HCT116 (cell line): Measurements from ENCODE around the gene ZRANB1. TPM values are rescaled to one million over a fixed set of nuclear protein-coding genes. Genes with fewer than 3 reads are reported as not detected.

ENCODE experiments used
- ATAC-seq: fragments of 200-7000 bp; cut with Tn5 transposase; 2 replicates; pipeline ENCODE4 v1.9.1; 2020; ENCODE audit warnings: mild to moderate bottlenecking, moderate library complexity
- BruUV-seq: library from RNA; stranded (reverse); fragments of 400-500 nt; replicated peaks from 2 replicates; lab custom pipeline; 2021; lab: Mats Ljungman, UMichigan
- CTCF ChIA-PET: fragments of 300-600 bp; sonication (Branson Sonifier 250); formaldehyde crosslinking; loops from one replicate; lab custom pipeline; 2021; ENCODE audit warnings: antibody characterized with exemption; lab: Charles Lee
- POLR2A ChIA-PET: fragments of 300-600, 350-600 bp; sonication (Branson Sonifier 250); formaldehyde crosslinking; loops from one replicate; lab custom pipeline; 2021; ENCODE audit warnings: antibody characterized with exemption; lab: Charles Lee
- RAD21 ChIA-PET, 2 experiments: fragments of 300-600 bp; sonication (Branson Sonifier 250); formaldehyde crosslinking; loops; one replicate each; lab custom pipeline; 2023; ENCODE audit warnings: low total read pairs in 2 of 2; ENCODE audit not compliant: uncharacterized antibody in 2 of 2, unreplicated experiment in 2 of 2, low non-redundant PET in 1 of 2; lab: Charles Lee
- DNase-seq: peaks from one replicate; pipeline ENCODE4 v3.0.0-alpha.2; 2010; ENCODE audit warnings: low read depth, low spot score
- H2AFZ ChIP-seq: fragments of 200-600 bp; shearing (Covaris generic), sonication (generic); 2 replicates; pipeline ENCODE4 v1.6.1; 2017; ENCODE audit warnings: low read depth, mixed run types, mixed read lengths, antibody characterized with exemption, low read length; ENCODE audit not compliant: poor library complexity, severe bottlenecking
- H3K27ac ChIP-seq: 2 replicates; pipeline ENCODE4 v1.5.1; 2012; ENCODE audit warnings: low read depth, low read length
- H3K27me3 ChIP-seq: fragments of 200-600 bp; sonication (generic); 2 replicates; pipeline ENCODE4 v1.6.1; 2016; ENCODE audit warnings: mixed run types, low read length, mixed read lengths; ENCODE audit not compliant: insufficient read depth
- H3K36me3 ChIP-seq, 2 experiments: fragments of 200-500 bp in 1 of 2; fragments of 200-600 bp in 1 of 2; sonication (Bioruptor generic) in 1 of 2; sonication (generic) in 1 of 2; 2 replicates each; pipeline versions ENCODE4 v1.5.1 to v1.6.1; 2014 to 2016; ENCODE audit warnings: low read length in 2 of 2, inconsistent platforms in 1 of 2, mixed read lengths in 1 of 2, mixed run types in 1 of 2; ENCODE audit not compliant: insufficient read depth in 2 of 2, control insufficient read depth in 1 of 2
- H3K4me1 ChIP-seq, 2 experiments: fragments of 200-600 bp in 1 of 2; sonication (generic) in 1 of 2; 2 replicates each; pipeline versions ENCODE4 v1.5.1 to v1.6.1; 2012 to 2017; ENCODE audit warnings: low read length in 2 of 2, inconsistent platforms in 1 of 2, mild to moderate bottlenecking in 1 of 2, mixed read lengths in 1 of 2, mixed run types in 1 of 2, moderate library complexity in 1 of 2; ENCODE audit not compliant: insufficient read depth in 2 of 2, control insufficient read depth in 1 of 2
- H3K4me2 ChIP-seq: fragments of 200-600 bp; sonication (generic); 2 replicates; pipeline ENCODE4 v1.6.1; 2017; ENCODE audit warnings: mixed run types, low read length, mixed read lengths
- H3K4me3 ChIP-seq, 2 experiments: fragments of 200-600 bp in 1 of 2; sonication (generic) in 1 of 2; replicated peaks in 1 of 2; 2 replicates each; pipeline ENCODE4 v1.5.1; 2011 to 2016; ENCODE audit warnings: low read length in 2 of 2, control low read depth in 1 of 2, low read depth in 1 of 2, mild to moderate bottlenecking in 1 of 2, mixed read lengths in 1 of 2, mixed run types in 1 of 2
- H3K79me2 ChIP-seq: fragments of 200-600 bp; sonication (generic); 2 replicates; pipeline ENCODE4 v1.6.1; 2017; ENCODE audit warnings: mild to moderate bottlenecking, mixed run types, low read length, moderate library complexity, mixed read lengths; ENCODE audit not compliant: insufficient read depth
- H3K9ac ChIP-seq: fragments of 200-600 bp; sonication (generic); 2 replicates; pipeline ENCODE4 v1.6.1; 2016; ENCODE audit warnings: low read length, mixed read lengths
- H3K9me2 ChIP-seq: fragments of 200-600 bp; sonication (generic), shearing (Covaris generic); 2 replicates; pipeline ENCODE4 v1.6.1; 2017; ENCODE audit warnings: mixed run types, mild to moderate bottlenecking, moderate library complexity; ENCODE audit not compliant: insufficient read depth
- H3K9me3 ChIP-seq, 2 experiments: fragments of 200-500 bp in 1 of 2; fragments of 200-600 bp in 1 of 2; sonication (Bioruptor generic) in 1 of 2; sonication (generic) in 1 of 2; 2 replicates each; pipeline ENCODE4 v1.6.1; 2014 to 2017; ENCODE audit warnings: low read length in 2 of 2, mixed read lengths in 2 of 2, inconsistent platforms in 1 of 2, low read depth in 1 of 2, mild to moderate bottlenecking in 1 of 2, mixed run types in 1 of 2, moderate library complexity in 1 of 2; ENCODE audit not compliant: control insufficient read depth in 1 of 2, insufficient read depth in 1 of 2
- H4K20me1 ChIP-seq: fragments of 200-600 bp; sonication (generic), shearing (Covaris generic); 2 replicates; pipeline ENCODE4 v1.6.1; 2017; ENCODE audit warnings: mixed run types, mild to moderate bottlenecking, moderate library complexity; ENCODE audit not compliant: insufficient read depth
- ATF3 ChIP-seq: IDR thresholded peaks from 2 replicates; pipeline ENCODE4 v1.6.1; 2012
- CEBPB ChIP-seq: IDR thresholded peaks from 2 replicates; pipeline ENCODE4 v1.6.1; 2012; ENCODE audit warnings: low read depth
- ELF1 ChIP-seq: IDR thresholded peaks from 2 replicates; pipeline ENCODE4 v1.6.1; 2012; ENCODE audit warnings: low read depth, borderline replicate concordance
- EZH2 ChIP-seq: fragments of 200-600 bp; sonication (generic); IDR thresholded peaks from 2 replicates; pipeline ENCODE4 v1.6.1; 2017; ENCODE audit warnings: antibody characterized with exemption, mixed run types
- EZH2phosphoT487 ChIP-seq: fragments of 200-600 bp; IDR thresholded peaks from 2 replicates; pipeline ENCODE4 v1.6.1; 2018; ENCODE audit warnings: antibody characterized with exemption, borderline replicate concordance
- MAX ChIP-seq: IDR thresholded peaks from 2 replicates; pipeline ENCODE4 v1.6.1; 2012
- POLR2A ChIP-seq: IDR thresholded peaks from 2 replicates; pipeline ENCODE4 v1.7.0; 2011; ENCODE audit warnings: borderline replicate concordance; ENCODE audit not compliant: insufficient read depth, insufficient read length; ENCODE audit errors: extremely low read depth
- POLR2AphosphoS5 ChIP-seq: IDR thresholded peaks from 2 replicates; pipeline ENCODE4 v1.6.1; 2011; ENCODE audit warnings: mild to moderate bottlenecking, low read depth, low read length, moderate library complexity
- RAD21 ChIP-seq: IDR thresholded peaks from 2 replicates; pipeline ENCODE4 v1.6.1; 2012; ENCODE audit warnings: low read depth, mild to moderate bottlenecking
- SP1 ChIP-seq: IDR thresholded peaks from 2 replicates; pipeline ENCODE4 v1.6.1; 2012; ENCODE audit warnings: low read depth
- SRF ChIP-seq: IDR thresholded peaks from 2 replicates; pipeline ENCODE4 v1.6.1; 2012; ENCODE audit warnings: low read depth
- YY1 ChIP-seq: IDR thresholded peaks from 2 replicates; pipeline ENCODE4 v1.6.1; 2011; ENCODE audit warnings: low read length, low read depth, moderate library complexity, mild to moderate bottlenecking; ENCODE audit not compliant: insufficient replicate concordance; ENCODE audit errors: extremely low read depth
- ZBTB33 ChIP-seq: IDR thresholded peaks from 2 replicates; pipeline ENCODE4 v1.6.1; 2011; ENCODE audit warnings: mild to moderate bottlenecking, low read length, moderate library complexity; ENCODE audit not compliant: insufficient replicate concordance; ENCODE audit errors: extremely low read depth
- ZNF274 ChIP-seq: fragments of 200-500 bp; sonication (Bioruptor generic); IDR thresholded peaks from 2 replicates; pipeline ENCODE4 v1.6.1; 2014; ENCODE audit warnings: mild to moderate bottlenecking, low read depth, low read length, inconsistent platforms
- intact Hi-C: fragments of 100-400 bp; cut with micrococcal nuclease; formaldehyde crosslinking; loops from 2 replicates; pipeline ENCODE4 v1.10.0; 2022
- total RNA-seq: library from RNA; stranded (reverse); gene quantifications from one replicate; pipeline ENCODE4 v1.2.1, GENCODE V29; 2021; ENCODE audit not compliant: unreplicated experiment

ZRANB1 gene
- total RNA-seq, 1 experiment from 2014 or later = 23.9 TPM

DNA sequence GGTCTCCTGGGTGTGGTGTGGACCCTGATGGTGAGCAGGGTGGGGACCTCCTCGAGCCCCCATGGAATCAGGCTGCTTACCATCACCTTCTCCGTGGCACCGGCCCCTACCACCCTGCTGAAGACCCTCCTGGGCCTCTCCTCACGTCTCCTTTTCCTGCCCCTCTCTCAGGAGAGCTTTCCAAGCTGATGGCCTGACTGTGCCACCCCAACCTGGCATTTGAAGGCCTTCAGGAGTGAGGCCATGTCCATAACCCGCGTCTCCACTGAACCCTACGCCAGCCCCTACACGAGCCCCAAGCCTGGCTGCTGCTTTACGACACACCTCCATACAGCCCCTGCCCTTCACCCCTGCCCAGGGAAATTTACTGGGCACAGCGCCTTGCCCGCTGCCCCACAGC, 55.4 kb downstream of the ZRANB1 start (continued):
- TF ChIP-seq POLR2AphosphoS5 (no peak), MAX (no peak)

DNA sequence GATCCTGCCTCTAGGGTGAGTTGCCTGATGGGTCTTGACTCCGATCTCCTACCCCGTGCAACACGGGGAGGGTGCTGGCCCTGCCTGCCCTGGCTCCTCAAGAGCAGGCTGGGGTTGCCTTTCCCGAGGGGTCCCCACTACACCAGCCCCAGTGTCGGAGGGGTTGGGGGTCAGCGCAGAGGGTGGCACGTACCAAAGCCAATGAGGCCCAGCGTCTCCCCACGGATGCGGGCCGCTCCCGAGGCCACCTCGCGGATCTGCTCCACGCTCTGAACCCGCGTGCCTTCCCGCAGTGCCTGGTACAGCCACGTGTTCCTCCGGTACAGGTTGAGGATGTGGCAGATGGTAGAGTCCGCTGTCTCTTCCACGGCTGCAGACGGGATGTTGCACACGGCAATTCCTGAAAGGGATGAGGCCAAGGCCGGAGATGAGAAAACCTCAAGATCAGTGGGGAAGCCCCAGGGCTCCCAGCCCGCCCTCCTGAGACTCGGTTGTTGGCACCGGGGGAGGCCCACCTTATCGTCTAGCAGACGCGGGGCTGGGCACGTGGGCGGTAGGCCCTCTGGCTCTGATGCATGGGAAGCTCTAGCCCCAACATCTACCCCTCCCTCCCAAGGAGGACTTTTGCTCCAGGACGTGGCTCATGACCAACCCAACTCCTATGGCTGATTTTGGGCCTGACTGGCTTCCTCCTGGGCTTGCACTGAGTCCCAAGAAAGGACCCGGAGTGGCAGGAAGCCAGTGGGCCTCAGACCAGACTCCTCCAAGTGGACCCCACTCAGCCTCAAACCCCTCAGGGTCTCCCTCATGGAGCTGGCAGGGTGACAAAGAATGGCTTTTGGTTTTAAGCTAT, 56.1 kb downstream of the ZRANB1 start:
- intact Hi-C loops = loop anchor here (10.0 kb wide), 1 partner anchor 347 kb away; no protein-coding TSS in a partner anchor
- no peak for ATAC-seq

More for the DNA sequence above, 56.1 kb downstream of the ZRANB1 start:
- TF ChIP-seq POLR2A = no peak
- TF ChIP-seq CEBPB = no peak
- no peak for TF ChIP-seq EZH2phosphoT487
- TF ChIP-seq MAX = no peak
- no peak for TF ChIP-seq SRF
- TF ChIP-seq ELF1 = no peak
- TF ChIP-seq EZH2 = no peak
- no peak for TF ChIP-seq RAD21
- TF ChIP-seq SP1 = no peak
- TF ChIP-seq ATF3 = no peak
- TF ChIP-seq POLR2AphosphoS5 = no peak
- TF ChIP-seq ZNF274 = no peak
- no peak for TF ChIP-seq ZBTB33
- no peak for TF ChIP-seq YY1
- TF ChIP-seq, all 23 proteins: peak for 0
- H3K79me2 ChIP-seq = peaks cover 6% of the 10 kb centered on the region; the same call in 1 of the 2 replicates
- no TSS peak for BruUV-seq
- no peaks in the 10 kb centered on the region for H3K9me2 ChIP-seq
- CTCF ChIA-PET = no interaction called here
- no peak overlapping the region for H3K9ac ChIP-seq
- peaks cover 46 to 56% of the 10 kb centered on the region in 2 experiments for H3K36me3 ChIP-seq
- POLR2A ChIA-PET = no interaction called here
- H3K27ac ChIP-seq = no peak overlapping the region
- H3K27me3 ChIP-seq = no peaks in the 10 kb centered on the region
- H2AFZ ChIP-seq = no peak overlapping the region
- peaks cover 3% of the 10 kb centered on the region; the same call in 1 of the 2 replicates for H4K20me1 ChIP-seq
- H3K4me1 ChIP-seq = no peaks in the 10 kb centered on the region
- RAD21 ChIA-PET = no interaction called here
- H3K9me3 ChIP-seq = no peaks in the 10 kb centered on the region
- H3K4me3 ChIP-seq = no peak overlapping the region
- no peak for DNase-seq
- H3K4me2 ChIP-seq = no peak overlapping the region
